GM18526 (cell line): ENCODE measurements around the gene SLC7A4.

Source experiments
- POLR2A ChIP-seq: IDR thresholded peaks from 3 replicates; pipeline ENCODE4 v1.6.1; 2011; ENCODE audit not compliant: insufficient read length; ENCODE audit errors: extremely low read depth

Gene SLC7A4, protein sequence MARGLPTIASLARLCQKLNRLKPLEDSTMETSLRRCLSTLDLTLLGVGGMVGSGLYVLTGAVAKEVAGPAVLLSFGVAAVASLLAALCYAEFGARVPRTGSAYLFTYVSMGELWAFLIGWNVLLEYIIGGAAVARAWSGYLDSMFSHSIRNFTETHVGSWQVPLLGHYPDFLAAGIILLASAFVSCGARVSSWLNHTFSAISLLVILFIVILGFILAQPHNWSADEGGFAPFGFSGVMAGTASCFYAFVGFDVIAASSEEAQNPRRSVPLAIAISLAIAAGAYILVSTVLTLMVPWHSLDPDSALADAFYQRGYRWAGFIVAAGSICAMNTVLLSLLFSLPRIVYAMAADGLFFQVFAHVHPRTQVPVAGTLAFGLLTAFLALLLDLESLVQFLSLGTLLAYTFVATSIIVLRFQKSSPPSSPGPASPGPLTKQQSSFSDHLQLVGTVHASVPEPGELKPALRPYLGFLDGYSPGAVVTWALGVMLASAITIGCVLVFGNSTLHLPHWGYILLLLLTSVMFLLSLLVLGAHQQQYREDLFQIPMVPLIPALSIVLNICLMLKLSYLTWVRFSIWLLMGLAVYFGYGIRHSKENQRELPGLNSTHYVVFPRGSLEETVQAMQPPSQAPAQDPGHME

DNA sequence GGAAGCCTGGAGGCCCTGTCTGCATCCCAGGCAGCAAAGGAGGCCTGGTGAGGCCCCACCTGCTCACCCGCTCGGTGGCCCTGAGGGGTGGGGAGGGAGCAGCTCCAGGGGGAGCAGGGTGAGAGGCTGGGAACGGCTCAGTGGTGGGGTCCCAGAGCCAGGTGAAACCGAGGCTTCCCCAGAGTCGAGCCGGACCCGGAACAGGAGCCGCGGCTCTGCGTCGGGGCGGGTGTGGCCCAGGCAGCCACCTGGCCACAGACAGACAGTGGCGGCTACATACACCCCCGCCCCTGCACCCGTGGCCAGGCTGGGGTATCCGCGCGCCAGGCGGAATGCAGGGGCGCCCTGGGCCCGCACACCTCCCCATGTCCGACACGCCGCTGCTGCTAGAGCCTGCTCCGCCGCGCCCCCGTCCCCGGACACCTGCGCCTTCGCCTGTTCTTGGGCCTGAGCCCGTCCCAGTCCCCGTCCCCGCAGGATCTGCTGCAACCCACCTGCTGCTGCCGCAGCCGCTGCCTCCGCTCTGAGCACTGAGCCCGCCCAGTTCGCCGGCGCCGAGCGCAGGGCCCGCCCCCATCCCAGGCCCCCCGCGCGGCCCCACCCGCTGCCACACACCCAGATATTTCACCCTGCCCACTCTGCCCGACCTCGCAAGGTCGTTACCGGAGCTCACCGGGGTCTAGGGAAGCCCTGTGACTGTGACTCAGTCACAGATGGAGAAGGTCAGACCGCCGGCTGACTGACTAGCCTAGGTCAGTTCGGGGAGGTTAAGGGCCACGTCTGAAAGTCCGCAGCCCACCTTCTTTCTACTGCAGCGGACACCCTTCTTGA is at the start of gene SLC7A4:
Gene SLC7A4, minus strand, starts transcription at position 525 of the 831 bp plus-strand sequence. CDS start 749 bp downstream, outside the sequence.
- no peak for TF ChIP-seq POLR2A

DNA sequence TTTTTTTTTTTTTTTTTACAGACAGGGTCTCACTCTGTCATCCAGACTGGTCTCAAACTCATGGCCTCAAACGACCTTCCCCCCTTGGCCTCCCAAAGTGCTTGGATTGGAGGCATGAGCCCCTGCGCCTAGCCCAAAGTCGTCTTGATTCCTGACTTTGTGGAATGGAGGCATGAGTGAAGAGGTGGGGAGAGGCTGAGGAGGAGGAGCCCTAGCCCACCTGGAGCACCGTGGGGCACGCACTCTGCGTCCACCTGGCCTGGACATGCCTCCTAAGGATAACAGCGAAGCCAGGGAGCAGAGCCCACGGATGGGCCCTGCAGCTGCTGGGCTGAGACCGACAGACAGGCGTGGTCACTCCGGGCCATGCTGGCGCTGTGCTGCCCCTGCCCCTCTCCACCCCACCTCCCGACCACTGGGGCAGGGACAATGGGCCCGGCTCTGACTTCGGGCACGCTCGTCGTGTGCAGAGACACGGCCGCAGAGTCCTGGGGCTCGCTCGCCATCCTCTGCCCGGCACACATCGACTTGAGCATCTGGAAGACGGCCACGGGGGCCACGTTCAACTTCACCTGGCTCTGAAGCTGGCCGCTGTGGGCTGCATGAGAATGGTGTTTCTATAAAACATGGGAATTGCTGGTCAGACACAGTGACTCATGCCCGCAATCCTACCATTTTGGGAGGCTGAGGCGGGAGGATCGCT is 48.2 kb upstream of the SLC7A4 start:
- no peak for TF ChIP-seq POLR2A

DNA sequence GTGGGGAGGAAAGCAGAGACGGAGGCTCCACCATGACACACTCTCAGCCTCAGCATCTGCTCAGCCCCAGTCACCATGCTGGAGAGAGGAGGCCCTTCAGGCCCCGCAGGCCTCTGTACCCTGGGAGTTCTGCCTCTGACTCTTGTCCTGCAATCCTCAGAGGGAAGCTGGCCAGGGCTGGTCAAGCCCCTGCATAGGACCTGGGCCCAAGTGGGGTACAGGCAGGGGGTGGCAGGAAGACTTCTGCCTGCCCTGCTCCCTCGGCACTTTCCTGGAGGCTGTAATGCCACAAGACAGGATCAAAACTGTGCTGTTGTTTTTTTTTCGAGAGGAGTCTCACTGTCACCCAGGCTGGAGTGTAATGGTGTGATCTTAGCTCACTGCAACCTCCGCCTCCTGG is 47.1 kb upstream of the SLC7A4 start:
- TF ChIP-seq POLR2A: no peak

DNA sequence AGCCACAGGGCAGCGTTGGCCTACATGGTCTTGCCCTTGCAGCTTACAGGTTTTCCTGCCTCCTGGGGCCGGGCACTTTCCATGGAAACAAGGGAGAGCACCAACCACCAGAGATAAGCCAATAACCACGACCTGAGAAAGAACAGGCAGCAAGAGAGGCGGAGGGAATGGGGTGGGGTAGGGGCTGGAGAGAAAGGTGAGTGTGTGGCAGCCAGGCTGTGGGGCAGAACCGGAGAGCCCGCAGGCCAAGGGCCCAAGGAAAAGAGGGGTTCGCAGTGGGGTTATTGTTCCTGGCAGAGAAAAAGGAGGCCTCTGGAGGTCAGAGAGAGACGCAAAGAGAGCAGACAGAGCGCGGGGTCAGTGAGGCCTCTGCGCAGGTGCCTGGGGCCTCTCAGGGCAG is 46.6 kb upstream of the SLC7A4 start:
- no peak for TF ChIP-seq POLR2A

DNA sequence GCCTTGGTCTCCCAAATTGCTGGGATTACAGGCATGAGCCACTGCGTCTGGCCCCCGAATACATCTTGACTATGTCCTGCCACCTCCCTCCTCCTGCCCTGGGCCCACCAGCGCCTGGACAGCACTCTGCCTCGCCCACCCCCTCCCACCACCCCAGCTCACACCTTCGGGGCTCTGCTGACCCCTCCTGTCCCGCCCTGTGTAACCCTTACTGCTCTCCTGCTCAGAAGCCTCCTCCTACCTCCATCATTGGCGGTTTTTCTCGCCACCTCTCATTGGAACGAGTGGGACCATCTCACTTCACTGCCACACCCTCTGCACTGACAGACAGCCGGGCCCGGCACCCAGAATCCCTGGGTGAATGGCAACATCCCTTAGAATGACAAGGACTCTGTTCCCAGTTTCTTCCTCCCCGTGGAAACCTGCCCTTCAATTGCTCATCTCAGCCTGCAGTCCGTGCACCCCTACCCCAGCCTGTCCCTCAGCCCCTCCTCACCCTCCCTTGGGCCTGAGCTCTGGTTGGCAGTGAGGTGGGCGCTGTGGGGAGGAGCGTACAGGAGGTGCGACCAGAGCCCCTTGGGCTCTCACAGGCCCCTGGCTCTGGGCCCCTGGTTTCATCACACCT is 45.6 kb upstream of the SLC7A4 start:
- no peak for TF ChIP-seq POLR2A

DNA sequence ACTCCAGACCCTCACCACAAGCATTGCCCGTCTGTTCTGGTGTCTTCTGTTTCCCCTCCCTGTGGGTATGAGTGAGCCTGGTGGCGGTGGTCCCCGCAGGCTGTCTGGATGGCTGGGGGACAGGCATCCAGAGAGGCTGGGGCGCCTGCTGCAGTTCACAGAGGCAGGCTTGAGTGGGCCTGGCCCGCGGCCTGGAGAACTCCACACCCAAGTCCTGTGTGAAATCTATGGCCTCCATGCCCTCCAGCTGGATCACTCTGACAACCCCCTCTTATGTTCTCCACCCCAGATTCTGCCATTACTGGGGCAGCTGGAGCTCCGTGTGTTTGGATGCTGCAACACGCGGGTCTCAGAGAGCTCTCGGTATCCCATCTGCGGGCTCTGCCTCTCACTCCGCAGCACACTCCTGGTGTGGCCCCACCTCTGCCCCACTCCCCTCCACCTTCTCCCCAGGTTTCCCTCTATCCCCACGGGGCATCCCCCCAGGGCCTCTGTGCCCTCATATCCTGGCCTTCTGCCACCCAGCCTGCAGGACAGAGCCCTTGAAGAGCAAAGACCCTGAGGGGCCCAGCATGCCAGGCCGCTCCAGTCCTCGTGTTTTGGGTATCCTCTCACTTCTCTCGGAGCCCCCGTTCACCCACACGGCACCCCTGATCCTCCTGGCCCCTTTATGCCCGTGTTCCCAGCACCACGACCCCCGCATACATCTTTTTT is 44.7 kb upstream of the SLC7A4 start:
- no peak for TF ChIP-seq POLR2A

DNA sequence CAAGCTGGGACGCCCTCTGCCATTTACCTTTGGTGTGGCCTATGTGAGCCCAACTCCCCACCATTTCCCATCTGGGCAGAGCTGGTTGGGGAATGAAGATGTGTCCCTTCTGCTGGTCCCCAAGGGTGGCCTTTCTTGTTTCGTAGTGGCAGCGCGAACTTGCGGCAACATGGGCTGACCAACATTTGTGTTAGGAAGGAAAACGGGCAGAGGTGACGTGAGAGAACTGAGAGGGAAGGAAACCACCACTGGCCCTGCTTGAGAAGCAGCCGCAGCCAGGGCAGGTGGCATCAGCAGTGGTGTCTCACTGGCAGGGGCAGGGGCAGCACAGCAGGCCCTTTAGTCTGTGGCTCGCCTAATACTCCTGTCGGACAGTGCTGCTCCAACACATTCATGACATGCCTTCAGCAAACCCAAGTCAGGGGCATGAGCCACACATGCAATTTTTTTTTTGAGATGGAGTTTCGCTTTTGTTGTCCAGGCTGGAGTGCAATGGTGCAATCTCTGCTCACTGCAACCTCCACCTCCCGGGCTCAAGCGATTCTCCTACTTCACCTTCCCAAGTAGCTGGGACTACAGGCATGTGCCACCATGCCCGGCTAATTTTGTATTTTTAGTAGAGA is 43.3 kb upstream of the SLC7A4 start:
- no peak for TF ChIP-seq POLR2A

DNA sequence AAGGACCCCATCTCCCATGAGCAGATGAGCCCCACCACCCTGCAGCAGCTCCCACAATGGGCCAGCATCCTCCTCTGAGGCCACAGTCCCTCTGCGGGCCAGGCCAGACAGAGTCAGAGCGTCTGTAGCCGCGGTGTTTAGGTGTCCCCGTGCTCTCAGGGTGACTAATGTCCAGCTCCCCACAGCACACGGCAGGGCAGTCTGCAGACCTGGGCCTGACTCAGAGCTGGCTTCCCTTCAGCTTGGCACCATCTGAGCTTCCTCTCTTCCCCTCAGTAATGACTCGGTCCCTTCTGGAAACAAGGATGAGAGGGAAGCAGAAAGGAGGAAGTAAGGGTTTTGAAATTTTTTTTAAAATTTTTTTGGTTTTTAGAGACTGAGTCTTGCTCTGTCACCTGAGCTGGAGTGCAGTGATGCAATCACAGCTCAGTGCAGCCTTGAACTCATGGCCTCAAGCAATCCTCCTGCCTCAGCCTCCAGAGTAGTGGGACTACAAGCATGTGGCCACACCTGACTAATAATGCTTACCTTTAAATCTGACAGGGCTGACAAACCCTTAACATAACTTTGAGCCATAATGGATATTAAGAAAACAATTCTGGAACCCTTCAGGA is 41.8 kb upstream of the SLC7A4 start:
- TF ChIP-seq POLR2A: no peak

DNA sequence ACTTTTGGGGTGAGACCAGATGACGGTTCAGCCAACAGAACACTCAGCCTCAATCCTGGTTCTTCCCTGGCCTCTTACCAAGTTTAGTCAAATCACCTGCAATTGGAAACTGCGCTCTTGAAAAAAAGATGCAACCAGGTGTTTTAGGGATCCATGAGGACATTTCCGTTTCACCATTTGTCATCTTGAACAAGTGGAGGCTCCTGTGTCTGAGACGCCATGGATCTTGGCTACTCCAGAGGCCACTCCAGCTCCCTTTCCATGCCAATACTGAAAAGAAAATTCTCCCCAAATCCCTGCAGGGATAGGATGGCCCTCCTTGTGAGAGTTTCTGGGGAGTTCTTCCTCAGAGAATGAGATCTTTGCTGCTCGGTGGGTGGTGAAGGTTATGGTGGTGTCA is 41.1 kb upstream of the SLC7A4 start:
- TF ChIP-seq POLR2A: no peak

DNA sequence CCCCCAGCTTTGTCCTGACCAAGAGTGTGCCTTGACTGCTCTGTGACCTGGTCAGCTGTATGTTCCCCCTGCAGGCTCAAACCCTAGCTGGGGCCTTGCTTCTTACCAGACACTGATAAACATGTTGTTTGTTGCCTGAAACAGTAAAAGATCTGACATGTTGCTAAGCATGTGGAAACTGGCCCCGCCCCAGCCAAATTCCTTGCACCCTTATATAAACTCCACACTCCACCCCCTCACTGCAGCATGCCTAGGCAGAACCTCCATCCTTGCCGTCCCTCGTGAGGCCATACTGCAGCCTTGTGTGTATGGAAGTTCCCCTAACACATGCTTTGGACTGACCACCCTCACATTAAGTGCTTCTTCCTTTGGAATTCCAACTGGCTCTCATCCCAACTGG is 40.7 kb upstream of the SLC7A4 start:
- no peak for TF ChIP-seq POLR2A

DNA sequence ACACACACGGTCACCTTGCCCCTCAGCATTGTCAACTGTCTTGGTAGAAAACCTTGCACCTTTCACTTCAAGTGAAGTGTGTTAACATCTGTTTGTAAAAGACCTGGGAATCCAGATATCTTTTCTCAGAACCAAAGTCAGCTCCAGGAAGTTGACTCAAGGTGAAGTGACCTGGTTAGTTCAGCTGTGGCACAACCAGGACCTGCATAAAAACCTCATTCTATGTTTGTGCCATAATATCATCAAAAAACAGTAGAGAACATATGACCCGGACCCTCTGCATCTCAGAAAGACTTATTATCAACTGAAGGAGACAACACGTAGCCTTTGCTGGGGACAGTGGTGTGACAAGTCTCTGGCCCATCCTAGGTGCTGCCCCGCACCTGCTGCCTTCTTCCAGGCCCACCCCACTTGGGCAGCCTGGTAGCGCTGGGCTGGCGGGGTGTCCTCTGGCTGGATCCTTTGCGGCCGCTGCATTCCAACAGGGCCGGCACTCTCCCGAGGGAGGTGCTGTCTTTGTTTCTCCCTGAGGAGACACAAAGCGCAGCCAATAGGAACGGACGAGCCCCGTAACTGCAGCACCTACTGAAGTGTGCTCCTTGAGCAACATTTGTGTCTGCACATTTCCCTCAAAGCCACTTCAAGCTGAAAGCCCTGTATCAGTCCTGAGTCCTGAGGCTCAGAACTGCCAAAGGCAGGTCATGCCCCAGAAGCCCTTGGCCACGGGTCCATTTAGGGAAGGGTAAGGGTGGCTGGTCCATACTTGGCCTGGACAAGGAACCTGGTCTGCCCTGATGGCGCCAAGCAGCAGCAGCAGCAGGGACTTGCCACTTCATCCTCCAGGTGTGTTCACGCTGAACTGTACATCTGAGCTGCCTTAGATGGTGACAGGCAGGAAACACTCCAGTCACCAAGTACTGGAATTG is 38.6 kb upstream of the SLC7A4 start:
- TF ChIP-seq POLR2A: no peak

DNA sequence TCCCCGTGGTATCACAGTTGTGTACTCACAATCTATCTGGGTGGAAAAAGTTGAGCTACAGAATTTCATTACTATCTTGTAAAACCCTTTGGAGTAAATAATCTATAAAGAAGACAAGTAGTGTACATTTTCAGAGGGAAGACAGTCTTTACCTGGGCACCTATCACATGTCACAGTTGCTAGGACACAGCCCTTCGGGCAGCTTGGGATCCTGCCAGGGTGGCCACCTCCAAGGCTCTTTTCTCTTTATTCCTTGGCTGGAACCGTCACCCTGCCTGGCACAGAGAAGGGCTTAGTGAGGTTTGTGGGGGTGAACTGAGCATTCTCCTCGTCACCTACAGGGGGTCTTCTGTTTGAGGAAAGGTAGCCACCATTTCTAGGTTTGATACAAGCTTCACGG is 37.0 kb upstream of the SLC7A4 start:
- no peak for TF ChIP-seq POLR2A
